ENCODE measurements around the gene MAP4K4.

Gene MAP4K4

DNA sequence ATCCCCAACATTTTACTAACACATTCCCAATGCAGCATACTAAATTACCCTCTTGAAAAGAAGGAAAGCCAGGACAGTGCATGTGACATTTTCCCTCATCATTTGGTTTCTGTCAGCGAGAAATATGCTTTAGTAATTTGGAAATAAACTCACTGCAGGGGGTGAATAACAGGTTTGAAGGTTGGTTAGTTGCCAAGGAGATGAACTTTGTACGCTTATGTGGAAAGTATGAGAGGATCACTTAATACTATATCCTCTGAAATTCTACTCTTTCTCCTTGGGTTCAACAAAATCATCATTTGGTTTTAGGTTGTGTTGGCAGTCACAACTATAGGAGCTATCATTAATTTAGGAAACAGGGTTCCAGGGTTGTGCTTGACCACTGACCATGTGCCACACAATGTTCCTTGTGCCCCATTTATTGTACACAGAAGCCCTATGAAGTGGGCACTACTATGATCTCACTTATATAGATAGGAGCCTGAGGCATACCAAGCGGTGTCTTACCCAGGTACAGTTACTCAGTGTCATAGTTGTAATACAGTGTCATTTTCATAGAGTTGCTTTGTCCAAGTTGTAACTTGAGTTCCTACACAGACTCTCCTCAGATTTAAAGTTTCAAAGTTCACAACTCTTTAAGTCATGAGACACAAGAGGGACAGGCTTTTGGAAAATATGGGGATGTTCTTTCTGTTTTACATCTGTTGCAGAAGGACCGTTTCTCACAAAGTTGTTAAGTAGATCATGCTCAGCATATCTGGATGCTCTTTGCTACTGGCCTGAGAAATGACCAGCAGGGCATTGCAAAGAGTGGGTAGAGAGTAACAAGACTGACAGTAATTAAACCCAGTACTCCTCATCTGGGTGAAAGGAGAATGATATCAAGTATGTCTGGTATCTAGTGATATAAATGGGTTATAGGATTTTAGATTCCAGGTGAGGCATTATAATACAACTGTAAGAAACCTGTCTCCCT is 91.8 kb downstream of the MAP4K4 start:
- no peak for DNase-seq (ENCODE audit: low read depth, low spot score)

DNA sequence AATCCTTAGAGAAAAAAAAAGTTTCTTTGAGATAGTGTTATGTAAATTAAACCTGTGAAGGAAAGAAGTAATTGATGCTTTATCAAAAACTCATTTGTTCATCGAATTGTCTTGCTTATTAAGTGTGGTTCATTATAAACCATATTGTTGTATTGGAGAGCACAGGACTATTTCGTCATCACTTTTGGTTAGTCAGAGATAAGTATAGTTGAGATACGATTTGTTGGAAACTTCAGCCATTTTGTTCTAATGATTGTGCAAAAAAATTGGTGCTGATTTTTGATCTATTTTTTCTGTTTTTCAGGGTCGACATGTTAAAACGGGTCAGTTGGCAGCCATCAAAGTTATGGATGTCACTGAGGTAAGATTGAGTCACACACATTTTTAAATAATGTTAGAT is 92.9 kb downstream of the MAP4K4 start:
- no peak for DNase-seq (ENCODE audit: low read depth, low spot score)

DNA sequence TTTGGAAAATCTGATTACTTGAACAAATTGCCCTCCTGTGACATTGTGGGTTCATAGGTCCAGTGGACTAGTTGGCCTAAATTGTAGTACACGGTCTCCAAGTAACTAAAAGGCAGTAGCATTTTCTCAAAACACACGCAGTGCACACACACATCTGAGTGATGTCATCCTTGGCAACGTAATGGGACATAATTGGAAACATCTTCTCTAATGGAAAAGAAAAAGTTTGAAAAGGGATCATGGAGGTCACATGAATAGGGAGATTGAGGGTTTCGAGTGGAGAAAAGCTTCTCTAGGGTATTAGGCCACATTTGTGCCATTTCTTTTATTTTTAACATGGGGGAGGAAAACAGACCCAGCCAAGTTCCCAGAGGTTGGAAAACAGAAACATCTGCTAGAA is 93.3 kb downstream of the MAP4K4 start:
- DNase-seq (ENCODE audit: low read depth, low spot score): no peak

DNA sequence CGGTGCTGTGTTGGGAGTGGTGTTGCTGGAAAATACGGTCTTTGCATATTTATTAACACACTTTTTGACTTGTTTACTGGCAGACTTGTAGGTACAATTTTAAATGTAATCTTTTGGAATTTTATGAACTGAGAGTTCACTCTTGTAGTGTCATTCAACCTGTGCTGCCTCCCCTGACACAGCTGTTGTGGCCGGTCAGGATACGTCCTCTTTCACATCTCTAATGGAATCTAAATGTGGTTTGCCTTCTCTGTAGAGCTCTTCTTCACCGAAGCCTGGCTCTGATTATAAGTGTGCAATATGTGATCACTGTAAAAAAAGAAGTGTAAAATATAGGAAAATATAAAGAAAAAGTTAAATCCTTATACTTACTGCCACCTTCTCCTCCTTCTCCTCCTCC is 94.7 kb downstream of the MAP4K4 start:
- no peak for DNase-seq (ENCODE audit: low read depth, low spot score)

DNA sequence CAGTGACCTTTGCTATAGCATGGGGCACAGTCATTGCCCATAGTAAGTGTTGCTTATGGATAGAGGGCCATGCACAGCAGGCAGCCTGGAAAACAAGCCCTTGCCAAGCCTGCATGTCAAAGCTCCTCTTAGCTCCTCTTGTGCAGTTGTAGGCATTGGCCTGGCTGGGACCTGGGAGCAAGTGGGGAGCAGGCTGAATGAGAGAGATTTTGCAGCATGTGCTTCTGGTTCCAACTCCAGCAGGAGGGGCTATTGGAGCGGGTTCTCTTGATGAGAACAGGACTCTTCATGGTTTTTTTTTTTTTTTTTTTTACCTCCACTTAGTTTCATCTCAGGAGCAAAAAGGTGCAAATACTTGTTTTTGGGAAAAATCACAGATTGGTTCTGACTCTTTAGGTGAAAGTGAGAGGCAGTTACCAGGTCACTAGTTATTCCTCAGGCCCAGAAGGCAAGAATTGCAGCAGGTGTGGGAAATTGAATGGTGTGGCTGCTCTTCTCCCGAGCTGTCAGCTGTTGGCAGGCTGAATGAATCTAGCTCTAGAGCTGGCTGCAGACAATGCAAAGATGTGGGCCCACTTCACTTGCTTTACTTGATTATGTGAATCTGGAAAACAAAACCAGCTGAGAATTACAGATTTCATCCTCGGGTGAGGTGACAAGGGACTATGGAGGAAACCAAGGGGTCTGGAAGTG is 95.9 kb downstream of the MAP4K4 start:
- DNase-seq (ENCODE audit: low read depth, low spot score): peak; percentile 64

DNA sequence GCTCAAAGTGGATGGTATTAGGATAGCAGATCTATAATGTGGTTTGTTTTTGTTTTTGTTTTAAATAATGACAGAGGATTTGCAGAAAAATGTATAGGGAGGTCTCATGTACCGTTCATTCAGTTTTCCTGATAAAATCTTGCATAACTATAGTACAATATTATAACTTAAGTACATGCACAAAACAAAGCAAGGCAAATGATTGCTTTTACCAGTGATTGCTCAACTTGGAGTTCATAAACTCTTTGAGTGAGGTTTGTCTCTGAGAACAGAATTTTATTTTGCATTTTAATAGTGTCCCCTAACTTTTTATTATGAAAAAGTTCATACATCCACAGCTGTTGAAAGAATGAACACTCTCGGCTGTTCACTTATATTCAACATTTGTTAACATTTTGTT is 96.6 kb downstream of the MAP4K4 start:
- no peak for DNase-seq (ENCODE audit: low read depth, low spot score)

DNA sequence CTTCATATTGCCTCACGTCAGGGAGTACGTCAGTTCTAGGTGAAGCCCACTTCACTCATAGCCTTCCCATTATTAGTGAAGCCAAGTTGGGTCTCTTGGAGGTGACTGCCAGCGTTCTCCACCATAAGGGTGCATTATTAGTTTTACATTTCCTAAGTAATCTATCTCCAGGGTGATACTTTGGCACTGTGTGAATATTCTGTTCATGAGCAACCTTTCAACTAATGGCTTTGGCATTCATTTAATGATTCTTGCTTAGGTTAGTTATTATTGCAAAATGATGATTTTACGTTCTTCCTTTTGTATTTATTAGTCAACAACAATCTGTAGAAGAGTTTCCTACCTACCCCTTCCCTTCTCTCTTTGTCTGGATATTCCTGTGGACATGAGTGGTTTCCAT is 97.5 kb downstream of the MAP4K4 start:
- no peak for DNase-seq (ENCODE audit: low read depth, low spot score)

DNA sequence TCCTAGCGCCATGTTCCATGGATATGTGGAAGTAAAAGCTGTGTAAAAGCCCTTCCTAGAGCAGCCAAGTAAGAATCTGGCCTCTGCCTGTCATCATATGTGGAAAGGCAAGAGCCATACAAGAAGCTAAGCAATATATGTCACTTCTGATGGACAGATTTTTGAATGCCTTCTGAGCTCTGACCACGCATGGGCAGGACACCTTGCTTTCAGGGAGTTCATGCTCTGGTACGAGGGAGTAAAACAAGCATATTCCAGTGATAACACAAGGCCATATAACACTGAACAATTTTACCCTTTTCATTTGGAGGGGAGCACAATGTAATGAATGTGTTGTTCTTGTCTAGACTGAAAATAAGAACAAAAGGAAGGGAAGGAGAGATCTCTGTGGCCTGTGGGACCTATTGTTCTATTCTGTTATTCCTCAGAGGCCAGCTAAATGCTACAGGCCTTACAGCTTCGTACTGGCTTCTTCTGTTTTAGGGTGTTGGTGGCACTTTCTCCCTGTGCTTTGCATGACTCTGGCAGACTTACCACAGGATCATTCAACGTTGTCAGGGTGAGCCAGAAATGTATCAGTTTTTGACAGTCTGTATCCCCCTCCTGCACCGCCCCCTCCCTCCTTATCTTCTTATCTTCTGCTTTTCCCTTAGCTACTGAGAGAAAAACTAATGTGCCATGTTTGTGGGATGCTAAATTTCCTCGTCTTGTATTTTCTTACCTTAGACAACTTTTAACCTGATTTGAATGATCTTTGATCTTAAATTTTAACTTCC is 99.5 kb downstream of the MAP4K4 start:
- no peak for DNase-seq (ENCODE audit: low read depth, low spot score)

DNA sequence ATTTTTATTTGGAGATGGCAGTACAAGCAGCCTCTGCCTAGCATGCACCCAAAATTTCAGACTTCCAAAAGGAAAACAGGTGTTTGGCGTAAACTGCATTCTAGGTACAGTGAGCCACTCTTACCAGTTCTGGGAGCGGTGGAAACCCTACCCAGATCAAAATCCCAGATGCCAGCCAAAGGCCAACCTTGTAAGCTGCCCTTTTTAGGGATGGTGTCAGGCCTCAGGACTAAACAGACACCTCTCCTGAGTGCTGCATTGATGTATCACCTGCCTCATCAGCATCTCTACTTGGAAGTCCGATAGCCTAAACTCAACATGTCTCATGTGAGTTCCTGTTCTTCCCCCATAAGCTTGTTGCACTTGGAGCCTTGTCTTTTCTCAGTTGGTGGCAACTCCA is 104.0 kb downstream of the MAP4K4 start:
- DNase-seq (ENCODE audit: low read depth, low spot score): no peak

DNA sequence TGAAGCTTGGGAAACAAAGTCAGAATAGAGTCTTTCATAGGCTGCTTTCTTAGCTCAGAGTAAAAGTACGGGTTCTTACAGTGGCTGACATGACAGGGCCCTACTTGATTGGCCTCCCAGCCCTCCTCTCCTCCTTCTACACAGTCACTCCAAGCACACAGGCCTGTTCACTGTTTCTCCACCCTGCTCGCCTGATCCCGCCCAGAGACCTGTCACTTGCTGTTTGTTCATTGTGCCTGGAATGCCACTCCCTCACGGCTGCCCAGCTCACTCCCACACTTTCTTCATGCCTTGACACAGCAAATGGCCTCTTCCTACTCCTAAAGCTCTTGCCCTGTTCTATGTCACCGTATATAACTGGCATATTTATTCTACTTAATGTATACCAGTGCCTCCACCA is 104.8 kb downstream of the MAP4K4 start:
- DNase-seq (ENCODE audit: low read depth, low spot score): no peak

DNA sequence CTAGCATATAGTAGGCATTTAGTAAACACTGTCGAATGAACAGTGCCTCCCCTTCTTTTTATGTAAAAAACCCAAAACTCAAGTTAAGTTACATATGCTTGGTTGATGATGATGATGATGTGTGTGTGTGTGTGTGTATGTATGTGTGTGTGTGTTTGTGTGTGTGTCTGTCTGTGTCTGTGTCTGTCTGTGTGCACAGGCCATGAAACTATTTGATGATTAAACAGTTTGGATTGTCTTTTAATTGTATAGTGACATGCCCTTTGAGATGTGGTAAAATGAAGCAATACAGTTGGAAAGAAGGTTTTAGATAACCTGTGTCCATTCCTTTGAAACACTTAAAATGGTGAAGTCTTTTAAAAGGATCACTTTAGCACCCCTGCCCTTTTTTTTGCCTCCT is 105.6 kb downstream of the MAP4K4 start:
- no peak for DNase-seq (ENCODE audit: low read depth, low spot score)

DNA sequence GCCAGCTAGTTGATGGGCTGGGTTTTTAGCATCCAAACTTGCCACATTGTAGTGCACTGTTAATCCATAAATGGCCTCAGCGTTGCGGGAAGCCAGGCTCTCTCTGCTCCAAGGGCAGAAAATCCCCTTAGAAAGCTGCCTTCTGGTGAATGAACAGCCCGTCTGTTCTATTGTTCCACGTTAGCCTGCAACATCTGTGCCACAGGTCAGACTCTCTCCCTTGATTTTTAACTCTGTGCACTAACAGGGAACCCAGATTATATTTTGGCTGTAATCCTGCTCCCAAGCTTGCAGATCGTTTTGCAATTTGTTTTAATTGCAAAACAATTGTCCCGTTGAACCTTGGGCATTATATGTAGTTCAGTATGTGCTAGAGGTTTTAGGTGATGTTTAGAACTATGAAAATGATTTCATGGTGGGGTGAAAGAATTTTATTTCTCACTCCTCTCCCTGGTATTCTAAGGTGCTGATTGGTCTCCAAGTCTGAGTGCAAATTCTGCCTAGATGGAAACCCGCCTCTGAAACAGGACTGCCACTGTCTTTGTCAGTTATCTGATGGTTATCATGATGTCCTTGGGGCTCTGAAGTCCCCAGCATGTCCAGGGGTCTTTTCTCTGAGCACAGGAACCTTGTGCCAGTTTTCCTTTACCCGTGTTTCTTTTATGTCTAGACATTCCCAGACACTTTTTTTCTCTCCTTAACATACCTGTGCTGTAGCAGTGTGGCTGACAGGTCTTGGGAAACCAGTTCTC is 106.6 kb downstream of the MAP4K4 start:
- no peak for DNase-seq (ENCODE audit: low read depth, low spot score)

DNA sequence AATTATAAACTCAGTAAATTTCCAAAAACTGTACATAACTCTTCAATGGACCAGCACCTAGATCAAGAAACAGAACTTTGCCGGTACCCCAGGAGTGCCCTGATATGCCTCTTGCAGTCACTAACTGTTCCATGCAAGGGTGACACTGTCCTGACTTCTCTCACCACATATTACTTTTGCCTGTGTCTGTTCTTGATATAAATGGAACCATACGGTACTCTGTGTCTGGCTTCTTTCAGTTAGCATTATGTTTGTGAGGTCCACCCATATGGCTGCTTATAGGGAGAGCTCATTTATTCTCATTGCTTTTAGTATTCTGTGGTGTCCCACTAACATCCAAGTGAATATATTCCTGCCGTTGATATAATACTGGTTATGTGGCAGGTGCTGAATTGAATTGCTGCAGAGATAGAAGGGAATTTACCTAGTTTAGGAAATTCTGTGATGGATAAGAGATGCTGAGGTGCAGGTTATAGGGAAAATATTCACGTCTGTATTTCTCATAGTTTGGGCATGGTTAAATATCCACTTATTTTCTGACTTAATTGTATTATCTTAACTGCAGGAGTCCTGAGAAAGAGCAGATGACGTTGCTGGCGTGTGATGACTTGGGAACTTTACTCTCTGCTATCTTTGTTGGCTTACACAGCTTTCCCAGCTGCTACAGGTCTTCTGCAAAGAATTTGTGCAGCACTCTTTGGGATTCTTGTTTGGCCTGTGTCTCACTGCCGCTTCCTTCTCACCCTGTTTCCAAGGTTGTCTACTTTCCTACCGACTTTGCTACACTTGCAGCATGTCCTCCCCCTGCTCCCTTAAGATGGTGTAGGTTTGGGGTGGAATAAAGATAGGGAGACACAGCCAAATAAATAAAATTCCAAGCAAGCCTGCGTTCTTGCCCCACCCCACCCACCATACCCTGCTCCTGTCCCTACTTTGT is 107.9 kb downstream of the MAP4K4 start:
- DNase-seq (ENCODE audit: low read depth, low spot score): no peak

DNA sequence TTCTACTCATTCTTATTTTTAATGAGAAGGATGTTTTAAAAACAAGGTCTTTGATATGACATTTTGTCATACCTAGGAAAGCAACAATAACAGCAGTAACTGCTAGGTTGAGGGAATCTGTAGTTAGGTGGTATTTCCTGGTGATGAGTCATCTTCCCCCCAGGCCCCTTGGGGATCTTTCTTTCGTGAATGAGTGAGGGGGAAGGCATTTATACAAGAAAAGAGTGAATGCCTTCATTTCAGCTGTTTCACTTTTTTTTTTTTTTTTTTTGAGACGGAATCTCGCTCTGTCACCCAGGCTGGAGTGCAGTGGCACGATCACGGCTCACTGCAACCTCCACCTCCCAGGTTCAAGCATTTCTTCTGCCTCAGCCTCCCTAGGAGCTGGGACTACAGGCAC is 108.6 kb downstream of the MAP4K4 start:
- no peak for DNase-seq (ENCODE audit: low read depth, low spot score)

DNA sequence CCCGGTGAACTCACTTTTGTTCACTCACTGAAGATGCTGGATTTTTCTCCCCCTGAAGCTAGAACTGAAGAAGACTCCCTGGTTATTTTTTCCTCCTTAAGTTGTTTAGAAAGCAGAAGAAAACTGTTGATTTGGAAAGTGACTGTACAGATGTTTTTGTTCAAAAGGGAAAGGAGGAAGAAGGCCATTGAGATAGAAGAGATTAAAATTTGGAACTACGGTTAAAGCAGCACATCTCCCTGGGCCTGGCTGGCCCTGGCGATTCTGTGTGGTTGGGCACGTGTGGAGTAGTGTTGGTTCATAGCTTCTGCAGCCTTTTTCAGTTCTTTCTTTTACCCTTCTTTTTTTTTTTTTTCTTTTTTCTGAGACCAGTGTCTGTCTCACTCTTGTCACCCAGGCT is 109.2 kb downstream of the MAP4K4 start:
- no peak for DNase-seq (ENCODE audit: low read depth, low spot score)

DNA sequence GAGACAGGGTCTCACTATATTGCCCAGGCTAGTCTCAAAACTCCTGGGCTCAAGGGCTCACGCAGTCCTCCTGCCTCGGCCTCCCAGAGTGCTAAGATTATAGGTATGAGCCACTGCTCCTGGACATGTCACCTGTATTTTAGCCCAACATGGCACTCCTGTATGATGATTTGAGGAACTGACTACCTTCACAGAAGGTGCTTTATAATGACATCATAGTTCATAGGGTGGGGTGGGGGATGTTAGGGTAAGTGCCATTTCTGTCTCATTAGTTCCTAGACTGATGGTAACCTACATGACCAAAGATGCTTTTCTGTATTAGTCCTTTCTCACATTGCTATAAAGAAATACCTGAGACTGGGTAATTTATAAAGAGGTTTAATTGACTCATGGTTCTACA is 109.7 kb downstream of the MAP4K4 start:
- DNase-seq (ENCODE audit: low read depth, low spot score): no peak

DNA sequence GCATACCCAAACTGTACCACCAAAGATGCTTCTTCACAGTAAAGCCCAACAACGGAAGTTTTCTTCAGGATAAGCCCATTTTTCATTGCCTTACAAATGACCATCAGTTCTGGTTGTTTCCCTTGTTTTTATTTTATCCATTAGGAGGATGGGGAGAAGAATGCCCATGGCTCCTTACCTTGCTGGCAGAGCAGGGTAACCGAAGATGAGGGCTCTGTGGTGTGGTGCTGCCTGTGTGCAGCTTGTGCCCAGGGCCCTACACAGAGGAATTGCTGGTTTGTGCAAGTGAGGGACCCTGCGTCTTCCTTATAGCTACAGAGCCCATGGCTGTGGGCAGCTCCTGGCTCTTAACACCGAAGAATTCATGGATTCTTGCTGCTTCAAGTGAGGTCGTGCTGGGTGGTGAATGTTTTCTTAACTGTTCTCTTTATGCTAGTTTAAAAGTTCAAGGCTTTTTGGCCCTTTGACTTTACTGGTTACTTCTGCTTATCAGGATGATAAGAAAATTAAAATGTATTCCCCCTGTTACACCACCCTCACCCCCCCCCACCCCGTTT is 110.6 kb downstream of the MAP4K4 start:
- DNase-seq (ENCODE audit: low read depth, low spot score): no peak

DNA sequence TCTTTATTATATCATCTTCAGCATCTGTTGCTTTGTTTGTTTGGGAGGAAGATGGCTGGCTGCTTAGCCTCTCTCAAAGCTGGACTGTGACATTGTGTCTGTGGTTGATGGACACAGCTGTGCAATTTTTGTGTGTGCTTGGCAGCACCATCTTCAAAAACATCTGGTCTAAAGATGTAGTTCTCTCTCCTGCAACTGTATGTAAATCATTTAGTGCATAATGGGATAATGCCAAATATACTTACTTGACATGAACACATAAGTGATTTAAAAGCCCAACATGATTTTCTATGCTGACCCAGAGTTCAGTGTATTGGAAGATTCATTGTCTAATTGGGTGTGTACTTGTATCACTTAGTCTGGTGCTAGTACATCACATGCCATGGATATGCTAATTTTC is 112.2 kb downstream of the MAP4K4 start:
- no peak for DNase-seq (ENCODE audit: low read depth, low spot score)

DNA sequence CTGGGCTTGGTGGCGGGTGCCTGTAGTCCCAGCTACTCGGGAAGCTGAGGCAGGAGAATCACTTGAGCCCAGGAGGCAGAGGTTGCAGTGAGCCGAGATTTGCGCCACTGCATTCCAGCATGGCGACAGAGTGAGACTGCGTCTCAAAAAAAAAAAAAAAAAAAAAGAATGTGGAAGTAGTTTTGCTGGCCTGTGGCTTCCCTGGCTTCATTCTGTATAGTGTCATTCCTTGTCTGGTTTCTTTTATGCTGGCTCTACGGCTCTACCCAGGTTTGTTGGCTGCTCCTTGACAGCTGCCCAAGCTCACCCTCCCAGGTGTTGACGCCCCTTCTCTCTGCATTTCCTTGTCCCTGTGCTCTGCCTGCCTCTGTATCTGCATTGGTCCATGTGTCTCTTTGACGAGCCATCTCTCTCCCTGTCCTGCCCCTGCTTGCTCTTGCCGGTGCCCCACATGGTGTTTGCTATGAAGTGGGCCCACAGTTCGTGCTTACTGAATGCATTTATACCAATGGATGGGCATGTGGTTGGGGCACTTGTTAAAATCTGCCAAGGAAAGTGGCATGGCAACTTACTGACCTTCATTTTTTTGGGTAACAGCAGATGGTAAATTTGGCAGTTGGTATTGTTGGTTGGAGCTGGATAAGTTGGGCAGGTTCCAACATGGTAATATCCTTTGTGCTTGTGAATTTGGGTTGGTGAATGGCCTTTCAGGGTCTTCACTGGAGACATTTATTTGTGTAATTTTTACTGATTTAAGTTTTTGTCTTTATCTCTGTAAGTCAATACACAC is 113.9 kb downstream of the MAP4K4 start:
- no peak for DNase-seq (ENCODE audit: low read depth, low spot score)
